ENCODE results near the gene ADAMTS17. TPM values are rescaled to one million over a fixed set of nuclear protein-coding genes. Genes with fewer than 3 reads are reported as not detected.

The ADAMTS17 gene
- total RNA-seq, 1 donor from 2014 or later, result 8.2 TPM

DNA sequence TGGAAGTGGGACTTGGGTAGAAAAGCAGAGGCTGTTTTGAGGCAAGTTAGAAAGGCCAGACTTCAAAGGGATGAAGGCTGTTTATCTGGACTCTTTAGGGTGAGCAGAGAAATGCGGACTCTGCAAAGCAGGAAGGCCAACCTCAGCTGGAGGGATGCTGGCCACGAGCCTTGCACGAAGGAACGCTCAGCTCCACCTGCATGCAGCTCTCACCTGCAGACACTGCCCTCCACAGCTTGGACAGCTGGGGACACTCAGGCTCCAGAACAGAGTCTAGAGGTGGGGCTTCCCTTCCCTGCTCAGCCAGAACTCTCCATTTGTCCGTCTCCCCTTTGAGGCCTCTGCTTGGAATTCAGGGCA lies 229.7 kb downstream of the ADAMTS17 start:
- no peak for DNase-seq (ENCODE audit: low spot score)

DNA sequence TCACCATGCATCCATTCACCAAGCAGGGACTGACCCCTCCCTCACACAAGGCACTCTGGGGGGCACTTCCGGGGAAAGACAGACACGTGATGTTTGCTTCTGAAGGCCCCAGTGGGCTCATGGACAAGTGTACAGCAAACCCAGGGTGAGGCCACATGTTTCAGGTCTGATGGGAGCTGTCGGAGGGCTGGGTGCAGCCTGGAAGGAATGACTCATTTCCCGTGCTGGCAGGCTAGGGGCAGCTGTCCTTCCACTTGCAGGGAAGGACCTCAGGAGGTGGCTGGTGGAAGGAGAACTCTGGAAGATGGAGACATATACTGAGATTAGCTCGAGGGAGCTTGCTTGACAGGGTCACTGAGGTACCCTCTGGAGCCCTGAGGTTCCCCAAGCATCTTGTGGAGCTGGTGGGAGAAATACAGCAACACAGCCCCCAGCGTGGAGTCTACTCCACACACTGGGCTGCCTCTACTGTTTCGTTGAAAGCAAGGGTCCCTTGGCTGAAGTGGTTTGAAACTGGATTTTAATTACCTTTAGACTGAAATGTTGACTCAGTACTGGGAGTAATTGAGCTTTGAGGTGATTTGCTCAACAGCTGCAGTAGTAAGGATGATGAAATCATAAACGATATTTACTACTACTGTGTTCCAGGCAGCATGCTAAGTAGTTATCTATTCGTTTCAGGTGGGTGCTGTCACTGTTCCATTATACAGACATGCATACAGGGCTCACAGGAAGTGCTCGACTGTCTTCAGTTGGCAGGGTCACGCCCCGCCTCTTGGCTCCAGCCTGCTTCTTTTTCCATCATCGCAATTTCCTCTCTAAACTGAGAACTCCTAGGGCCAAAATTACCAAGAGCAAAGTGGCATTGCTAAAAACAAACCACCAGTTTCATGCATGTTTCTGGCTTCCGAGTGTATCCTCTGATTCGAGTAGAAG lies 230.4 kb downstream of the ADAMTS17 start:
- peak; percentile 69 for DNase-seq (ENCODE audit: low spot score)

DNA sequence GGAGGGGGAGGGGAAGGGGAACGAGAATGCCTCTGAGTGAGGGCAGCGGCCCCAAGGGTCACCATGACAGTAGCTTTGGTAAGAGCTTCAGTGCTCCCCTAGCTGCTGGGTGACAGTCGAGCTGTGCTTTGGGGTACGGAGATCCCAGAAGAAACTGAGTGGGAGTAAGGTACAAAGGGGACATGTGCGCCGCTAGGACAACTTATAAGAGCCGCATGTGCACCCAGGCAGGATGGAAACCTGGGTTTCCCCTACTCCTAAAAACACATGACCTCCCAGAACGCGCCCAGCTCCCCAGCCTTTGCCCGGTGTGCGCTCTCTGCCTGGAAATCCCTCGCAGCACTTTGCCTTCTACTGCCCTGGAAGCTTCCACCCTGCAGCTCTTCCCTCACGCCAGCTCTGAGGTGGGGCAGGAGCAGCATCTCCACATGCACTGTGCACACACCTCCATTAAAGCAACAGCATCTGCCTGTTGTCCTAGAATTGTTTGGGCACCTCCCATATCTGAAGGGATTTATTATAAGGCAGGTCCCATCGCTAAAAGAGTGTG lies 232.2 kb downstream of the ADAMTS17 start:
- DNase-seq (ENCODE audit: low spot score), result no peak

DNA sequence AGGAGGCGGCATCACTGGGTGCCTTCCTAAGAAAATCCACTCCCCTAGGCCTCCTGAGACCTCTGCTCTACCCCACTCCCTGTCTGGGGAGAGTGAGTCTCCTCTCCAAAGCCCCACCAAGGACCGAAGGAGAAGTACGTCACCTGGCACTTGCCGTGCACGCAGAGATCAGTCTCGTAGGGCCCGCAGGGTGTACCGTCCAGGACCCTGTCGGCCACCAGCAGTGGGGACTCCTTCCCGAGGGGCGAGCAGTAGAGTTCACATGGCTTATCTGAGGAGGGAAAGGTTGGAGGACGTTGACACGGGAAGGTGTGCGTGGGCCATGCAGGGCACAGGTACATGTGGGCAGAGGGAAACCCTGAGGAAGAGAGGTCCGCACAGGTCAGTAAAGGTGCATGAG lies 232.9 kb downstream of the ADAMTS17 start:
- DNase-seq (ENCODE audit: low spot score), result no peak

DNA sequence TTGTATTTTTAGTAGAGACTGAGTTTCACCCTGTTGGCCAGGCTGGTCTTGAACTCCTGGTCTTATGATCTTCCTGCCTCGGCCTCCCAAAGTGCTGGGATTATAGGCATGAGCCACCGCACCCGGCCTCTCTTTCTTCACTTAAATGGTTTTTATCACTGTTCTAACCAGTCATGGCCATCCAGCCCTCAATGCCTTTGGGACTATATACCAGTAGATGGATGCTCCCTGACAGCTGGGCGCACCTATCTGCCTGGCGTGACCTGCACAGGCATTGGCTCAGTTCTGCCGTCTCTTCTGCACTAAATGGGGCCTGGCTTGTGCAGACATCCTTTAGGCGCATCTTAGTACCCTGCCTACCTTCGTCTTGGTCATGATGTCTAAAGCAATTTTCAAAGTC lies 233.4 kb downstream of the ADAMTS17 start:
- DNase-seq (ENCODE audit: low spot score), result no peak

DNA sequence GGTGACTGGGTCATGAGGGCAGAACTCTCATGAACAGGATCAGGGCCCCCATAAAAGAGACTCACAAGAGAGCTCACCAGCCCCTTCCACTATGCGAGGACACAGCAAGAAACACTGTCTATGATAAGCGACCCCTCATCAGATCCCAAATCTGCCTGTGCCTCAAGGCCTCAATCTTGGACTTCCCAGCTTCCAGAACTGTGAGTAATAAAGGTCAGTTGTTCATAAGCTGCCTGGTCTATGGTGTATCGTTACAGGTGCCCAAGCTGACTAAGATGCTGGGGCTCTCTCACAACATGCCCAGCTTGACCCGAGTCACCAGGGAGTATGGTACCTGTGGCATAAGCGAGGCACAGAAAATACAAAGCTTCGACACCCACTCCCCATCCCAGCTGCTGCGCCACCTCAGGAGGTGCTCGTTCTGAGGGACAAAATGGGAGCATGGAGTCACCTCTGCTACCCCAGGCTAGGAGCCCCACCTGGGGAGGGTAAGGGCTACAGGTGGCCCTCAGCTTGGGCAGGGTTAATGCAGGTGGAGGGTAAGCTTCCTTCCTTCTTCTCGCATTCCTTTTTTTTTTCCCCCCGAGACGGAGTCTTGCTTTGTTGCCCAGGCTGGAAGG lies 234.1 kb downstream of the ADAMTS17 start:
- DNase-seq (ENCODE audit: low spot score), result no peak

DNA sequence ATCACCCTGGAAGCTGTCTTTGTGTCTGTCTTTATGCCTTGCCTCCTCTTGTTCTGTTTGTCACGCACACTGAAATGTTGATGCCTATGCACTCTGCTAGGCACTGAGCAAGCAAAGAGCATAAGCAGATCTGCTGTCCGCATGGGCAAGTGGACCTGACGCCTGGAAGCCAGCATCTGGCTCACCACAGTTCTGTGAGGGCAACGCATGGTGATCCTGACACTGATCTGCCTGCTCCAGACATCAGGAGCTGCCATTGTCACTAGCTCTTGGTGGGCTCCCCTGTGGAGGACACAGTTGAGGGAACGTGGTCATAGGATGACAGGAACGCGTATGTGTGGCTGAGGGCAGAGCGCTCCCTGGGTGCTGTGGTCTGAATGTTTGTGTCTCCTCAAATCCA lies 234.6 kb downstream of the ADAMTS17 start:
- DNase-seq (ENCODE audit: low spot score), result no peak

DNA sequence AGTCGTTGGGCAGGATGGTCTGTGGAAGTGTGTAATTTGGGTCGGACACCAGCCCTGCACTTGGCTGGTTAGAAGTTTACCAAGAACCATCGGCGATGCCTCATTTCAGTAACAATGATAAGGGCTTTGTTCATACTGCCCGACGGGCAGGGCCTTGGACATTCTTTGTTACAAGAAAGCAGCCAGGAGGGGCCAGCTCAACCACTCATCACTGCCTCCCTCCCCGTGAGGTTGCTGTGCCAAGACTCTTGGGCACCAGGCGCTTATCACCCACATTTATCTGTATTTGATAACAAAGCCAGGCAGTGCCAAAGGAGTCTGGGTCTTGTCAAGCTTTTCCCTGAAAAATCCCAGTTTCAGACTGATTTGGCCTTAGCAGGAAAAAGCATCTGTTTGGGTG lies 235.0 kb downstream of the ADAMTS17 start:
- peak; percentile 75 for DNase-seq (ENCODE audit: low spot score)

DNA sequence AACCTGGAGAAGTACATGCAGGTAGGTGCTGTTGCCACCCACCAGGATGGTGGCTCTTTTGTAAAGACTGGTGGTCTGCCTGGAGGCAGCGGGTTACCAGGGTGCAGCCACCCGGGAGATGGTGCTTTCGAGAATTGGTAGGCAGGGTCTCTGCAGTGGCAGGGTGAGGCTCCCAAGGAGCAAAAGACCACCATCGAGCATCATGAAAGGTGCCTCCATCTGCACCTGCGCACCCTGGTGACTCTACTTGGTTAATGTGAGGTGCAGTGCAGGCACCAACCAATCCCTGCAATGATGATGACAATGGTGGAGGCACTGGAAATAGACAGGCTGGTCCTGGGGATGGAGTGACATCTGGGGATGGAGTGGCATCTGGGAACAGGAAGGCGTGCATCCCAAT lies 236.7 kb downstream of the ADAMTS17 start:
- no peak for DNase-seq (ENCODE audit: low spot score)

DNA sequence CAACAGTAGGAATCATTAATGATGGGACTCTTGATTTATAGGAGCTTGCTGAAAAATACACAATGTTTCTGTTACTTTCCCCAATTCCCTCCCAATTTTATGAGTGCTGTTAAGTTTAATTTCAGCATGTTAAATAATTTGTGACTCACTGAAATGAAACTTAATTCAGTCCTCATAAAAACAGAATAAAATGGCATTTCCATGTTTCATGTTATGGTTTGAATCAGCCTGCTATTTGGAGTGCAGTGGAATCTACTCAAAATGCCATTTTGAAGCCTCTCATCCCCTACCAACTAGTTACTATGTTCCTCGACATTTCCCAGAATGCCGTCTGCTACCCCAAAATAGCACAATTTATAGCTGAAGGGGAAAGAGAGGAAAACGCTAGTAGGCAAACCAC lies 237.5 kb downstream of the ADAMTS17 start:
- no peak for DNase-seq (ENCODE audit: low spot score)

DNA sequence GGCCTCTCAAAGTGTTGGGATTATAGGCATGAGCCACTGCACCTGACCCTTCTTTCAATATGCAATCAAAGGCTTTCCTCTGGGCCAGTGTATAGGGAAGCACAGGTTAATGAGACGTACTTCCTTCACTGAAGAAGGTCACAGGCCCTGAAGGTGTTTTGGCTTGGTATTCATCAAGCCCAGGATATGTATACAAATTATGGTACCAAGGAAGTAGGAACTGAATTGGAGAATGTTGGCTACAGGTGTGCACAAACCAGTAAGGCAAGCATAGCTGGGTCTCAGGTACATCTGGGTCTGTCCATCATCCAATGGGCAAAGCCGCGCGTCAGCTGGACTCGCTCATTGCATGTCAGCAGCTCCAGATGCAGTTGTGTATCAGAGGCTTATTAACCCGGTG lies 237.9 kb downstream of the ADAMTS17 start:
- no peak for DNase-seq (ENCODE audit: low spot score)

DNA sequence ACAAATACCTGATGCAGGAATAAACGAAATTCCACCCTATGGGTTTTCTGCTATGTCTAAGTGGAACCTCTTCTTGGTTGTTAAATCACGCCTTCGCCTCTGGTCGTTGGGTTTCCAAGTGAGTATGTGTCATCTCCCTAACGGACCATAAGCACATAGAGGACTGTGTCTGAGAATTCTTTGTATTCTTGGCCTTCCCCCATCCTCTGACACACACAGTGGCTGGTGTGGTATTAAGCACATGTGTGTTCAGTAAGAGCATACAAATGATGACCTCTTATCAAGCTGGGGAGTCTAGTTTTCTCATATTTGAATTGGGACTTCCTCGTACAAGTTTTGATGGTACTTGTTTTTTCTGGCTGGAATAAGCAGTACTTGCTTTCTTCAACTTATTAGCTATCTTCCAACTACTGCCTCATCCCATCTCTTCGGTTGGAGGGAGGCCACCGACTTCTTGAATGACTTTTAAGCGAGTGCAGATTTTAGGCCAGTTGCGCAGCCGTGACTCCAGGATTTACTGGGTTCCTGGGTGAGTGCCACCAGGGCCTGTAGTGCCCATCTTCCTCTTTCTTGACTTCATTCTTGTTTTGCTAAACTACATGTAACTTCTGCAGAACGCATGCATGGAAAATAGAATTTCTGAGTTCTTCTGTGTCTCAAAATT lies 240.2 kb downstream of the ADAMTS17 start:
- no peak for DNase-seq (ENCODE audit: low spot score)

DNA sequence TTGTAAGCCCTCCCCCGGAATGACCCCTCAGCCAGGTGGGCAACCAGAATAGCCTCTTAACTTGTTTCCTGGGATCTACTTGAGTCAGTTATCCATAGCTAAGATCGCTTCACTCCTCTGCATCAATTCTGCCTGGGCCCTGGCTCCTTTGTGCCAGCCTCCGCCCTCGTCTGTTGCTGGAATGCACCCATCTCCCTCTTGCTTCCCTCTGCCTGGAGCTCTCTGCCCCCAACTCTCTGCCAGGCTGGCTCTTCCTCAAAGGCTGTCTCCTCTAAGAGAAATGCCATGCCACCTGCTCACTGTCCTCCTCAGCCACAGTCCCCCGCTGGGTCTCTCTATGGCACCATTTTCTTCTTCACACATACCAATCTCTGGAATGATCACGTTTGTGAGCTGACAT lies 240.8 kb downstream of the ADAMTS17 start:
- no peak for DNase-seq (ENCODE audit: low spot score)

DNA sequence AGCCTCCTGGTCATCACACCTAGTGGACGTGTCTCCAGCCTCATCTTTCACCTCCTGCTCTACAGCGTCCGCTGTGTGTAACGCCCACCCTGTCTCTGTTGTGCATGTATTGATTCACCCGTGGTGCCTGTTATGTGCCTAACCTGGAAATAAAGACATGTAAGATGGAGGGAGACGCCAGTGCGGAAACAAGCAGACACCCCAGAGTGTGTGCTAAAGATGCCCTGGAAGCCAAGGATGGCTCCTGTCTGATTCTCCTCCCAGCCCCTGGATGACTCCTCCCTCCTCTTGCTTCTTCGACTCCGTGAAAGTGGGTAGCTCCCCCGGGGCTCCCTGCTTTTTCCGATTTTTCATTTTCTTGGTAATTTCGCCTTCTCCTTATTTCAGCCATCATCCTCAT lies 241.8 kb downstream of the ADAMTS17 start:
- DNase-seq (ENCODE audit: low spot score), result no peak

DNA sequence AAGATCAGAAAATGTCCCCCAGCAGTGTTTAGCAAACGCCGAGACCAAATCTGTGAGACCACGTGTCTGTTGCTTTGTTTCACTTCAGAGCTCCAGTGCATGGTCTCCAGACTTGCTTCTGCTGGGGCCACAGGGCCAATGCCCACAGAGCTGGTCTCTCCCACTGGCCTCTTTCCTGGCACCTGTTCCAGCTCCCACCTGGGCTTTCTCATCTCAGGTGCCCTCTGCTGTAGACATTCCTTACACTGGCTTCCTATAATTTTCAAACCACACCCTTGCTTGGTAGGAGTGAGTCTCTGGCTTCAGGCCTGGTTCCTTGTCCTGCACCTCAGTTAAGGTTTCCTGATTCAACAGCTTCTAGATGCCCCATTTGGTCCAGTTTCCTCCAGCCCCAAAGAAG lies 243.1 kb downstream of the ADAMTS17 start:
- DNase-seq (ENCODE audit: low spot score), result no peak

DNA sequence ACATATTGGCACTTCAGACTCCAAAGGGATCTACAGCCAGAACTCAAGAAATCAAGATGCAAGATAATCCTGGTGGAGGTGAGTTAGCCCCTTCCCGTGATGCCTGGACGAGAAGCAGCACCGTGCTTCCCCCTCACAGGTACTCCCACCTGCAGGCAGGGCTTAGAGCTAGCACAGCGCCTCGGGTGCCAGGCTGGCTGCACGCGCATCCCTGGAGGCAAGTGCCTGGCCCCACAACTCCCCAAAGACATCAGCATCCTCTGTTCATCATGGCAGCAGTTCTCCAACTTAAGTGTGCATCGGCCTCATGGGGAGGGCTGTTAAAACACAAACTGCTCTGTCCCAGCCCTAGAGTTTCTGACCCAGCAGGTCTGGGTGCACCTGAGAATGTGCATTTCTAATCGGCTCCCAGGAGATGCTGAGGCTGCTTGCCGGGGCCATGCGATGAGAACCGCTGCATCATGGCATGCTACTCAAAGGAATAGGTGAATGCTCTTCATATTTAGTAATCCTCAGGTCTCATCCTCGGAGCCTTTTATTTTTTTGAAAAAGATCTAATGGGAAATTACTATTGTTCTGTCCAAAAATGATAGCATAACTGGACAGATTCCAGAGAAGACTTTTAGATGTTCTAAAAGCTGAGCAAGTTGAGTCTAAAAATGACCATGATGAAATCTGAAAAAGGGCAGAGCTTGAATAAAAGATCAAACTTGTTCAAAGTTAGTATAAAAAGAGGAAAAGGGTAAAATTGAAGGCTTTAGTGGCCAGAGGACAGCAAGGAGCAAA lies 244.2 kb downstream of the ADAMTS17 start:
- no peak for DNase-seq (ENCODE audit: low spot score)

DNA sequence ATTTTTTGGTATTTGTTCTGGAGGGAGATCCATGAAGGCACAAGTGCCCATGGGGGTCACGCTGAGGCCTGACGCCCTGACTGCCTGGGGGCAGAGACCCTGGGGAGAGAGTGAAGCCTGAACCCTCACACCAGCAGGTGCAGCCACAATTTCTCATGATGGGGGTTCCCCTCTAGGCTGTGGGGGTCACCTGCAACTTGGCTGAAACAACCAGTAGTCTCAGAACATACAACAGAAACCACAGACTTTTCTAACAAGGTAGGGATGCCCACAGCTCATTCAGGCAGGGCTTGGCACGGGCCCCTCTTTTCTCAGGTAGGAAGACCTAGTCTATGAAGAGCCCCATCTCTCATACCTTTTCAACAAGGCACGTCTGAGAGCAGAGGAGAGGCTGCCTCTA lies 245.1 kb downstream of the ADAMTS17 start:
- DNase-seq (ENCODE audit: low spot score), result no peak

DNA sequence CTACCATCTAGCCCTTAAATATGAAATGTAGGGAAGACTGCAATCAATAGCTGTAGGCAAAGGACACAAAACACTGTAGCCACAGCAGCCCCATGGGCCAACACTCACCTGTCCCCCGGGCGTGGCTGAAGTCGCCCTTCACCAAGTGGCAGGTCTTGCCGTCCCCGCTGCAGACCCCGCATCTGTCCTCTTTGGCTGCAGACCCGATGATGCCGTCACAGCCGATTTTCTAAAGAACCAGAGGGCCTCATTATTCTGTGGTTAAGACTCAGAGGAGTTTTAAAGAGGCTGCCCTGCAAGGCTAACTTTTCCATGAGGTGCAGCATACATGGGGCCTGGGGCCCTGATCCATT lies 245.6 kb downstream of the ADAMTS17 start:
- no peak for DNase-seq (ENCODE audit: low spot score)

DNA sequence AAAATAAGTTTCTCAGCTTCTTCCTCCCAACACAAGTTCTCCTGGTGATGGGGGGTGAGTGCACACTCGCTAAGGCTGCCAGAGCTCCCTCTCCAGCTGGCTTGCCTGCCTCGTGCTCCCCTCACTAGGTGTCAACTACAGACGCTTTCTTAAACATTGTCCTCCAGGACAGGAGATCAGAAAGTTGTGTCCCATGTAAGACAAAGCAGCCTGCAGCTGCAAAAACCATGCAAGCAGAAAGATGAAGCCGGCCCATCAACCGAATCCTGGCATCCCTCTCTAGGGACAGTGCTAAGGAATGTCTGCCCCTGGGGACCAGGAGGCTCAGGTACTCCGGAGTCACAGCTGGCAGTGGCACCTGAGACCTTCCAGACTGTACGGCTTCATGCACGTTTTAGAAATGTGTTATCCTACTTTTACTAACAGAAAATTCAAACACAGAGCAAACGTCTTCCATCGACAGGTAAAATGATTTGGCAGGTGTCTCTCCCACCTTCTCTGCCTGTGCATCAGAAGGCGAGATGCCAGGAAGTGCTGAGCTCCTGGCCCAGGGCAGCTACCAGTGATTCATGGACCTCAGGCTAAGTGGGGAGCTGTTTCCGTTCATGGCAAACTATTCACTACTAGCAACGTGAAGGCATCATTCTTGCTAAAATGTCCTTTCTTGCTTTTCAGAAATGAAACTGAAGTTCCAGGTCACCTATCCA lies 246.1 kb downstream of the ADAMTS17 start:
- DNase-seq (ENCODE audit: low spot score), result no peak

DNA sequence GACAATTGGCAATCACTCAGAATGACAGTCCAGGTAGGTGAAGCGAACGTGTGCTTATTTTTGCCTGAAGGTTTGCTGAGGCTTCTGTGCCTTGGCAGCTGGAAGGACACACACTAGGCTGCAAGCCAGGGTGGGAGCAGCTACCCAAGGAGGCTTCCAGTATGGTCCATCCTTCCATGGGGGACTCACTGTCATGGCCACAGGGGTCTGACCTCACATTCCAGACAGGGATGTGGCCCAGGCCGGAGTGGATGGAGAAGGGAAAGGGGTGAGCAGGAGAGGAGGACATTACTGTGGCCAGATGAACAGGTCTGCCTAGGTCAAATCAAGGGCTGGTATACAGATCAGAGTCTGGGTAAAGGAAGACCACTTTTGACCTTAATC lies 247.7 kb downstream of the ADAMTS17 start:
- no peak for DNase-seq (ENCODE audit: low spot score)
